NCI-H128 (cell line): Measurements from ENCODE around the gene P3H4.
"Not testable (repeated sequence)": the region's sequence is repeated elsewhere in the genome, so short reads cannot be mapped to it uniquely, and the experiment has no call there.

Experiments used
- DNase-seq: peaks from one replicate; lab custom pipeline; 2025; ENCODE audit not compliant: unreplicated experiment; lab: John Stamatoyannopoulos, UW

Gene P3H4, protein sequence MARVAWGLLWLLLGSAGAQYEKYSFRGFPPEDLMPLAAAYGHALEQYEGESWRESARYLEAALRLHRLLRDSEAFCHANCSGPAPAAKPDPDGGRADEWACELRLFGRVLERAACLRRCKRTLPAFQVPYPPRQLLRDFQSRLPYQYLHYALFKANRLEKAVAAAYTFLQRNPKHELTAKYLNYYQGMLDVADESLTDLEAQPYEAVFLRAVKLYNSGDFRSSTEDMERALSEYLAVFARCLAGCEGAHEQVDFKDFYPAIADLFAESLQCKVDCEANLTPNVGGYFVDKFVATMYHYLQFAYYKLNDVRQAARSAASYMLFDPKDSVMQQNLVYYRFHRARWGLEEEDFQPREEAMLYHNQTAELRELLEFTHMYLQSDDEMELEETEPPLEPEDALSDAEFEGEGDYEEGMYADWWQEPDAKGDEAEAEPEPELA

DNA sequence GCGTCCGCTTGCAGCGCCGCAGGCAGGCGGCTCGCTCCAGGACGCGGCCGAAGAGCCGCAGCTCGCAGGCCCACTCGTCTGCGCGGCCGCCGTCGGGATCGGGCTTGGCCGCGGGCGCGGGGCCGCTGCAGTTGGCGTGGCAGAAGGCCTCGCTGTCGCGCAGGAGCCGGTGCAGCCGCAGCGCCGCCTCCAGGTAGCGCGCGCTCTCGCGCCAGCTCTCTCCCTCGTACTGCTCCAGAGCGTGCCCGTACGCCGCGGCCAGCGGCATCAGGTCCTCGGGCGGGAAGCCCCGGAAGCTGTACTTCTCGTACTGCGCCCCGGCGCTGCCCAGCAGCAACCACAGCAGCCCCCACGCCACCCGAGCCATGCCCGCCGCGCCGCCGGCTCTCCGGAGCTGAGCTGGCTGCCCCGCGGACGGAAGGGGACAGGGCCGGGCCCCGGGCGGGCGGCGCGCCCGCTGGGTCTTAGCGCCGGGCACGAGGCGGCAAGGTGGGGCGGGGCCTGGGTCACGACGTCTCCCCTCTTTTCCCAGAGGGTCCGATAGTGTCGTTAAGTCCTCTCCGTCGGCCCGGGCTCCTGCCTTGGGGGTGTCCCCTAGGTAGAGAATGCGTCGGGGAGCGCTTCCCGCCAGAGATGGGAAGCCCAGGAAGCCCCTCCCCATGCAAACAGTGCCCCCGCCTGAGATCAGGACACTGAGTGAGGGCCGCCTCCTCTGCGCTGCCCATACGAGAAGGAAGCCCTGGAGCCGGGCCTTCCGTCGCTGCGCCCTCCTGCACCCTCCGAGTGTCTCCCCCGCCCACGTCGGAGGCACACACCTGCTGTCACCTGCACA lies at the start of gene P3H4:
Gene P3H4 (minus strand): TSS at position 401 of the 832 bp plus-strand sequence. CDS start 34 bp downstream, at position 367.
- peak; percentile 44 for DNase-seq

DNA sequence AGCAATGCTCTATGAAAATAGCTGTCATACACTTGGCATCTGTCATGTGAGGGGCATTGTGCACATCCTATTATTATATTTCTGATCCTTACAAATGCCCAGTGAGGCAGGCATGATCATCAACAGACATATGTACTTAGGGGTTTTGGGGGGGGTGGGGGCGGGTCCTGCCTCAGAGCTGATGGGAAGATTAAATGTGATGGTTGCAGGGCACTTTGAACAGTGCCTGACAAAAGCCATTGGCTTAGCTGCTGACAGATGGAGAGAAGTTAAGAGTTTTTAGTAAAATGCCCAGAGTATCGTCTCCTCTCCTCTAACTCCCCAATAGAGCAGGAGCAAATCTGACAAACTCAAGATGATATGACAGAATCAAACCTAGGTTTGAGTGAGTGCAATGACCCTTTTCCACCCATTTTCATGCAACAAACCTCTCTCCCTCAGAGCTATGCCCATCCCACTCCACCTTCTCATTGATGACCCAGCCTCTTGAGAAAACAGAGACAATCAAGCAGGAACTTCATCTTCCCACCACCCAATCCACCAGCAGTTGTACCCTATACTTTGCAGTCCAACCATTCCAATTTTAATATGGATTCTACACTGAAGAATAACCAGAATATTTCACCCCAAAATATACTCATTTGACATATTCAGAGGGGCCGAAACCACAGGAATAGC lies 48.6 kb upstream of the P3H4 start:
- no peak for DNase-seq

DNA sequence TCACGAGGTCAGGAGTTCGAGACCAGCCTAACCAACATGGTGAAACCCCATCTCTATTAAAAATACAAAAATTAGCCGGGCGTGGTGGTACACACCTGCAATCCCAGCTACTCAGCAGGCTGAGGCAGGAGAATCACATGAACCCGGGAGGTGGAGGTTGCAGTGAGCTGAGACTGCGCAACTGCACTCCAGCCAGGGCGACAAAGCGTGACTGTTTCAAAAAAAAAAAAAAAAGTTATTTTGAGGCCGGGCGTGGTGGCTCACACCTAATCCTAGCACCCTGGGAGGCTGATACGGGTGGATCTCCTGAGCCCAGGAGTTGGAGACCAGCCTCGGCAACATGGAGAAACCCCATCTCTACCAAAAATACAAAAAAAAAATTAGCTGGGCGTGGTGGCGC lies 39.6 kb upstream of the P3H4 start:
- not testable (repeated sequence) for DNase-seq

- DNase-seq: no peak
These were observed 37.7 kb upstream of the P3H4 start for GRCh38 chr17:41849251-41849990.

- no peak for DNase-seq
These were observed 37.0 kb upstream of the P3H4 start for GRCh38 chr17:41848788-41849187.

DNA sequence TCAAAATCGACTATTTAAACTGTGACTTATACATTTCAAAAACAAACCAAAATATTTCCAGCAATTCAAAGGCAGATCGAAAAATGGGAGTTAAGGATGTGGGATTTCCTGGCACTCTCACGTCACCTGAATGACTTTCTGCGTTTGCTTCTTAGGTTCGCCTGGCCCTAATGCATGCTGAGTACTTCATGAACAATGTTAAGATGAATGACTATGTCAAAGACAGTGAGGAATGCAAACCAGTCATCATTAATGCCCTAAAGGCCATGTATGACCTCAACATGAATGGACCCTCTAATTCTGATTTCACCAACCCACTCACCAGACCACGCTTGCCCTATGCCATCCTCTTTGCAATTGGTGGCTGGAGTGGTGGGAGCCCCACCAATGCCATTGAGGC lies 33.2 kb upstream of the P3H4 start:
- no peak for DNase-seq

GRCh38 chr17:41840781-41841180 lies 29.0 kb upstream of the P3H4 start:
- not testable (repeated sequence) for DNase-seq

DNA sequence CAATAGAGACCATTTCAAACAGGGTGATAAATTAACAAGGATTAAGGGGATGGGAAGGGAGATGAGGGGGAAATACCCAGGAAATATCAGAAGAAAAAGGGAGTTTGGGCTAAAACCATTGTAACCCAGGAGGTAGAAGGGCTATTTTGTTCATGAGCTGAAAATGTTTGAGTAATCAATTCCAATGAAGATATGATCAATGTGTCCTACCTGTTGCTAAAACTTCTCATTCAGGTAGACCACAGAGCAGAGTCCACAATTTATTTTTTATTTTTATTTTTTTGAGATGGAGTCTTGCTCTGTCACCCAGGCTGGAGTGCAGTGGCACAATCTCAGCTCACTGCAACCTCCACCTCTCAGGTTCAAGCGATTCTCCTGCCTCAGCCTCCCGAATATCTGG lies 27.7 kb upstream of the P3H4 start:
- not testable (repeated sequence) for DNase-seq

- no peak for DNase-seq
These were observed 26.2 kb upstream of the P3H4 start, which contains the start of gene KLHL10 for GRCh38 chr17:41837761-41838538. TSS of gene KLHL10 (plus strand) at chr17:41837825. CDS start at chr17:41837933, 108 bp downstream.

GRCh38 chr17:41836550-41837196 lies 24.9 kb upstream of the P3H4 start:
- DNase-seq: no peak

GRCh38 chr17:41835800-41836549 lies 24.2 kb upstream of the P3H4 start, which contains the start of gene NT5C3B:
TSS of gene NT5C3B (minus strand) at chr17:41836232. CDS start at chr17:41836193, 39 bp downstream.
- DNase-seq: no peak

DNA sequence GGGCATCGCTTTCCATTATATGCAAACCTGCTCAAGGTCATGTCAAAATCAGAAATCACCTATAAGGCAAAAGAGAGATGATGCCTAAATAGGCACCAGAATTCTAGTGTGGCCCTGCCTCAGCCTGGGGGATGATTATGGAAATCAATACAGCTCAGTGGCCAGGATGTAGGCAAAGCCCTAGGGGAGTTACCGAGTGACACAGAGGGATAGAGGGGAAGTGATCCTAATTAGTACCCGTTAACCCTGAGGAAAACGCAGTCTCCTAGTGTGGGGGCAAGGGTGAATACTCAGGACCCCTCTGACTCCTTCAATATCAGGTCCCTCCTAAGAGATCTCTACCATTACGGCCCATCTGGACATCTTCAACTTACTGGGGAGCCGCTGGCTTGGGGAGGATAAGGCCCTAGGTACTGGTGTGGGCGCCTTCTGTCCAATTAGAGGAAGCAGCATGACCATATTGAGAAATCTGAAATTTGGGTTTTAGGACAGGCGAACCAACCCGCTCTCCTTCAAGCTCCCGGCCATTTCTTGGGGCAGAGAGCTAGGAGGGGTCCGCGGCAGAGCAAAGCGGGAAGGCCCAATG lies 23.6 kb upstream of the P3H4 start:
- no peak for DNase-seq

DNA sequence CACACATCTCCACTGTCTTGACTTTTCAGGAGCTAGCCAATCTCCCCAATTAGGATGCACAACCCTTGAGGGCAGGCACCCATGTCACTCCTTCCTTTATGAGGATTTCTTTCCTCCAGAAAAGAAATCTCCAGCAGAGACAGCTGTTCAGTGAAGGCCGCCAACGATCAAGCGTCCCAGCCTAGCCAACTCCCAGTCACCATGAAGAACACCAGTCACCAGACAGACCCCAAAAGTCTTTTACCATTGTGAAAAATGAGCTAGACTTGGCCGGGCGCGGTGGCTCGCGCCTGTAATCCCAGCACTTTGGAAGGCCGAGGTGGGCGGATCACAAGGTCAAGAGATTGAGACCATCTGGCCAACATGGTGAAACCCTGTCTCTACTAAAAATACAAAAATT lies 18.2 kb upstream of the P3H4 start:
- not testable (repeated sequence) for DNase-seq

DNA sequence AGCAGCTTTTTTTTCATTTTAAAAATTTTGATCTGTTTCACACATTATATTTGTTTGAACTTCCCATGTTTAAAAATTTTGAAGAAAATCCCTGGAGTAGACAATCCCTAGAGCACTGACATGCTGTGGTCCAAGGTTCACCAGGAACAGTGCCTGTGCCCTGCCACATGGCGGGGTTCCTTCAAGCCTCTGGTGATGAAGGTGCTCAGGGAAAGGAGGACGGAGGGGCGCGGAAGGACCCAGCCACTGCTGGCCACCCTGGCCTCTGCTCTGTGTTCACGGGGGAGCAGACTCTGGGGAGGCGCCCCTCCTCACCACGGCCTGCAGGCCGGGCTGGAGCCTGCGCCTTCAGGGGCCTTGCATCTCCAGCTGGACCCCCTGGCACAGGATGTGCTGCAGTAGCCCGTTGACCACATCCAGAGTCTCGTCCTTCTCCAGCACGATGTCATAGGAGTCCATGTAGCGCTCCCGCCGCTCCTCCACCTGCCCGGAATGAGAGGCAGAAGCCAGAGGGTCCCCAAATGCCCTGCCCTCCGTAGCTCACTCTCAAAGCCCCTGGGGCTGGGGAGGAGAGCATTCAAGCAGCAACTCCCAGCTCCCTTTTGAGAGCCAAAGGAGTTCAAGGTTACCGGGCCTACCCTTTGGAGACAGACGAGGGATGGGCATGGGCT lies 13.6 kb upstream of the P3H4 start:
- DNase-seq: no peak

DNA sequence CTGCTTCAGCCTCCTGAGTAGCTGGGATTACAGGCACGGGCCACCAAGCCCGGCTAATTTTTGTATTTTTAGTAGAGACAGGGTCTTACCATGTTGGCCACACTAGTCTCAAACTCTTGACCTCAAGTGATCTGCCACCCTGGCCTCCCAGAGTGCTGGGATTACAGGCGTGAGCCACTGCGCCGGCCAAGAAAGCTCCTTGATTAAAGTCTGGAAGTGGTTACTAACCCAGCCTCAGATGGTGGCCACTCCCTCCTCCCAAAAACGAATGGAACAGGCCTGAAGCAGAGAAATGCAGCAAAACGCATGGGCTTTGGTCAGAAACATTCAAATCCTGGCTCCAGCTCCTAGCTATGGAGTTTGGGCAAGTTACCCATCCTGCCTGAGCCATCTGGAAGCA lies 12.3 kb upstream of the P3H4 start:
- no peak for DNase-seq

GRCh38 chr17:41823580-41823979 lies 11.8 kb upstream of the P3H4 start:
- no peak for DNase-seq

DNA sequence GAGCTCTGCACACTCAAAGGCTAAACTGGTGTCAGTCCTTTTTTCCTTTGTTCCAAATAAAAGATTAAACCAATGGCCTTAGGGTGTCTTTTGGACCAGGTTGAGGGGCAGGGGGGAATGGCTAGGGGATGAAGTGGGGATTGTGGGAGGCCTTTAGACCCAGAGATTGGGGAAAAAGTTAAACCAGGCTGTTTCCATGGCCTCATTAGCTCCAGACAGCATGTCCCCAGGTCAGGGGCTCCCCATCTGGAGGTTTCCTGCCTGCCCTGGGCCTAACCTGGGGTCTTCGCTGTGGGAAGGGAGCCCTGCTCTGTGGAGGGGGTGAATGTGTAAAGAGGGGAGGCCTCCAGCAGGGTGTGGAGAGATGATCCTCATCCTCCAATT lies 11.4 kb upstream of the P3H4 start:
- no peak for DNase-seq
